HK-2 (cell line): ENCODE measurements around the gene P3H2.

ENCODE experiments used
- DNase-seq: peaks from one replicate; pipeline ENCODE4 v3.0.0-alpha.2; 2018; ENCODE audit not compliant: unreplicated experiment

The P3H2 gene

GRCh38 chr3:190055773-190056172 lies 64.9 kb downstream of the P3H2 start:
- no peak for DNase-seq

- peak; percentile 48 for DNase-seq
Observed at GRCh38 chr3:190053919-190054672, 66.6 kb downstream of the P3H2 start.

GRCh38 chr3:190051641-190052040 lies 69.1 kb downstream of the P3H2 start:
- no peak for DNase-seq

GRCh38 chr3:190048932-190049441 lies 71.7 kb downstream of the P3H2 start:
- no peak for DNase-seq

GRCh38 chr3:190044974-190045373 lies 75.7 kb downstream of the P3H2 start:
- DNase-seq, result no peak

GRCh38 chr3:190044142-190044541 lies 76.6 kb downstream of the P3H2 start:
- DNase-seq, result no peak

- no peak for DNase-seq
Observed at GRCh38 chr3:190043741-190044140, 77.0 kb downstream of the P3H2 start.

GRCh38 chr3:190042558-190042957 lies 78.1 kb downstream of the P3H2 start:
- DNase-seq, result no peak

- no peak for DNase-seq
Observed at GRCh38 chr3:190041333-190042041, 79.2 kb downstream of the P3H2 start.

- no peak for DNase-seq
Observed at GRCh38 chr3:190040145-190040544, 80.6 kb downstream of the P3H2 start.

- no peak for DNase-seq
Observed at GRCh38 chr3:190038050-190038933, 82.4 kb downstream of the P3H2 start.

- no peak for DNase-seq
Observed at GRCh38 chr3:190036631-190037030, 84.1 kb downstream of the P3H2 start.

- no peak for DNase-seq
Observed at GRCh38 chr3:190034446-190034845, 86.3 kb downstream of the P3H2 start.

GRCh38 chr3:190032923-190033322 lies 87.8 kb downstream of the P3H2 start:
- DNase-seq, result no peak

GRCh38 chr3:190031887-190032752 lies 88.6 kb downstream of the P3H2 start:
- DNase-seq, result no peak

- DNase-seq, result no peak
Observed at GRCh38 chr3:190027116-190027515, 93.6 kb downstream of the P3H2 start.

- DNase-seq, result no peak
Observed at GRCh38 chr3:190026154-190026553, 94.5 kb downstream of the P3H2 start.

GRCh38 chr3:190024912-190025311 lies 95.8 kb downstream of the P3H2 start:
- DNase-seq, result no peak

GRCh38 chr3:190019844-190020243 lies 100.9 kb downstream of the P3H2 start:
- no peak for DNase-seq

GRCh38 chr3:190019006-190019405 lies 101.7 kb downstream of the P3H2 start:
- DNase-seq, result no peak

- DNase-seq, result no peak
Observed at GRCh38 chr3:190018460-190018859, 102.2 kb downstream of the P3H2 start.
